Activated CD4-positive, alpha-beta memory T cell treated with anti-CD3 and anti-CD28 coated beads, Interleukin-2, amount 10 ng/mL, durations not matched to agents 7 days and 5 days (primary cell): Measurements from ENCODE around the gene RAD23B. TPM values are rescaled to one million over a fixed set of nuclear protein-coding genes. Genes with fewer than 3 reads are reported as not detected.
"Not testable (repeated sequence)": the region's sequence is repeated elsewhere in the genome, so short reads cannot be mapped to it uniquely, and the experiment has no call there.

Experiments used
- CTCF ChIA-PET: fragments of 350-600 bp; sonication (Branson Sonifier 250); formaldehyde crosslinking; loops from one replicate; lab custom pipeline; 2021; ENCODE audit warnings: antibody characterized with exemption, inconsistent platforms; lab: Charles Lee
- POLR2A ChIA-PET: fragments of 350-600 bp; sonication (Branson Sonifier 250); formaldehyde crosslinking; loops from one replicate; lab custom pipeline; 2021; ENCODE audit warnings: antibody characterized with exemption; lab: Charles Lee
- DNase-seq: peaks from one replicate; pipeline ENCODE4 v3.0.0-alpha.2; 2020
- H3K27ac Mint-ChIP-seq: one replicate; pipeline ENCODE4 v1.8.0; 2021; ENCODE audit warnings: mild to moderate bottlenecking, mixed read lengths
- H3K27me3 Mint-ChIP-seq: one replicate; pipeline ENCODE4 v1.8.0; 2021; ENCODE audit warnings: mixed read lengths
- H3K36me3 Mint-ChIP-seq: one replicate; pipeline ENCODE4 v1.8.0; 2021; ENCODE audit warnings: low read depth, mixed read lengths
- H3K4me1 Mint-ChIP-seq: one replicate; pipeline ENCODE4 v1.8.0; 2021; ENCODE audit warnings: mixed read lengths
- H3K4me3 Mint-ChIP-seq: one replicate; pipeline ENCODE4 v1.8.0; 2021; ENCODE audit warnings: mild to moderate bottlenecking, mixed read lengths
- H3K9me3 Mint-ChIP-seq: one replicate; pipeline ENCODE4 v1.8.0; 2021; ENCODE audit warnings: mixed read lengths
- total RNA-seq, 2 experiments: library from RNA; stranded (reverse); gene quantifications; one replicate each; pipeline ENCODE4 v1.2.3, GENCODE V29; 2021

The RAD23B gene
- total RNA-seq, 2 experiments from 2014 or later: 89.4 to 91.0 TPM

GRCh38 chr9:107285286-107285685 lies 2.2 kb downstream of the RAD23B start:
- no peak for DNase-seq
- H3K27me3 Mint-ChIP-seq: peaks cover 8% of the 10 kb centered on the region
- H3K4me1 Mint-ChIP-seq: peaks cover 60% of the 10 kb centered on the region
- POLR2A ChIA-PET: interaction anchor here (0.9 to 2.7 kb wide), 3 partner anchors 19 to 59 kb away, joined by 4 to 18 read pairs (median 6); no protein-coding TSS in a partner anchor
- H3K36me3 Mint-ChIP-seq: peaks cover 24% of the 10 kb centered on the region
- H3K4me3 Mint-ChIP-seq: peak overlapping the region; percentile 91
- CTCF ChIA-PET: interaction anchor here (1.8 kb wide), 1 partner anchor 56 kb away, joined by 5 read pairs; no protein-coding TSS in a partner anchor
- peak overlapping the region; percentile 95 for H3K27ac Mint-ChIP-seq
- no peaks in the 10 kb centered on the region for H3K9me3 Mint-ChIP-seq

DNA sequence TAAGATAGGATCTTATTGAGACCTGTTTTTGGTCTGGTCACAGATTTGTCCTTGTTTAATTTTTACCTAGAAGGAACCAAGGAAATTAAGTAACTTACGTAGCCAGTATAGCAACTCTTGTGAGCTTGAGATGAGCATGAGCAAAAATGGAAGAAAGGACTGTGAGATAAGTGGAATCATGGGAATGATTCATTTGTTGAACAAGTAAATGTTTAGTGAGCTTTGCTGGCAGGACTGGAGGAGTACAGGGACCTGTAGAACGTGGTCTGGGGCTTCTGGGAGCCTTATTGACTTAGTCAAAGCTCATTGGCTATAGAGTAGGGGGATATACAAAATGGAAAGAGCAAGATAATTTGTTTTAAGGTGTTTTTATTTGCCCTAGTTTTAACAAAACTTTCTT lies 3.0 kb downstream of the RAD23B start:
- Mint-ChIP-seq H3K36me3 (peaks cover 28% of the 10 kb centered on the region), H3K27me3 (peaks cover 1% of the 10 kb centered on the region), H3K9me3 (no peaks in the 10 kb centered on the region), H3K4me3 (peak overlapping the region; percentile 9), H3K4me1 (peaks cover 56% of the 10 kb centered on the region), H3K27ac (no peak overlapping the region)
- no peak for DNase-seq
- POLR2A ChIA-PET: interaction anchor here (1.3 to 2.7 kb wide), 2 partner anchors 23 to 55 kb away, joined by 3 to 6 read pairs; no protein-coding TSS in a partner anchor
- CTCF ChIA-PET: interaction anchor here (1.8 kb wide), 1 partner anchor 55 kb away, joined by 5 read pairs; no protein-coding TSS in a partner anchor

DNA sequence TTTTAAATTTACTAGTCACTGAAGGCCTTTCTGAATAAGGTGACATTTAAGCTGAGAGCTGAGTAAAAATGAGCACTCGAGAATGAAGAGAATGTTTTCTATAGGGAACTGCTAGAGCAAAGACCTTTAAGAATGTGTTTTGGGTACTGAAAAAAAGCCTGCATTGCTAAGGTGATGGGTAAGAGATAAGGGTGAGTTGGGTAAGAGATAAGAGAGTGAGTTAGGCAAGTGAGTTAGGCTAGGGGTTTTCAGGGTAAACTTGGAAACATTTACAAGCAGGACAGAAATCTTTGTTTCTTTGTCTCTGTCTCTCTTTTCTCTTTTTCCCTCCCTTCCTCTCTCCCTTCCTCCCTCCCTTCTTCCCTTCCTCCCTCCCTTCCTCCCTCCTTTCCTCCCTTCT lies 5.6 kb downstream of the RAD23B start:
- no peak for DNase-seq
- peaks cover 31% of the 10 kb centered on the region for H3K36me3 Mint-ChIP-seq
- no peak overlapping the region for H3K4me3 Mint-ChIP-seq
- no peak overlapping the region for H3K27ac Mint-ChIP-seq
- ChIA-PET CTCF (no interaction called here), POLR2A (no interaction called here)
- H3K4me1 Mint-ChIP-seq: peaks cover 48% of the 10 kb centered on the region
- H3K9me3 Mint-ChIP-seq: no peaks in the 10 kb centered on the region
- H3K27me3 Mint-ChIP-seq: no peaks in the 10 kb centered on the region

GRCh38 chr9:107290619-107291018 lies 7.5 kb downstream of the RAD23B start:
- Mint-ChIP-seq H3K27ac (no peak overlapping the region), H3K4me3 (no peak overlapping the region), H3K36me3 (peaks cover 21% of the 10 kb centered on the region), H3K9me3 (no peaks in the 10 kb centered on the region), H3K27me3 (no peaks in the 10 kb centered on the region), H3K4me1 (peaks cover 58% of the 10 kb centered on the region)
- POLR2A ChIA-PET: no interaction called here
- DNase-seq: no peak
- CTCF ChIA-PET: no interaction called here

GRCh38 chr9:107292821-107293542 lies 9.9 kb downstream of the RAD23B start:
- Mint-ChIP-seq H3K4me1 (peaks cover 49% of the 10 kb centered on the region), H3K27ac (no peak overlapping the region), H3K36me3 (peaks cover 16% of the 10 kb centered on the region), H3K4me3 (no peak overlapping the region), H3K27me3 (no peaks in the 10 kb centered on the region), H3K9me3 (no peaks in the 10 kb centered on the region)
- ChIA-PET POLR2A (no interaction called here), CTCF (interaction anchor here (0.7 to 1.2 kb wide), 2 partner anchors 48 to 132 kb away, joined by 4 read pairs; no protein-coding TSS in a partner anchor)
- DNase-seq: no peak

- ChIA-PET POLR2A (no interaction called here), CTCF (interaction anchor here (1.2 kb wide), 1 partner anchor 47 kb away, joined by 4 read pairs; no protein-coding TSS in a partner anchor)
- no peak for DNase-seq
- H3K9me3 Mint-ChIP-seq: no peaks in the 10 kb centered on the region
- no peaks in the 10 kb centered on the region for H3K27me3 Mint-ChIP-seq
- H3K36me3 Mint-ChIP-seq: peaks cover 16% of the 10 kb centered on the region
- H3K4me3 Mint-ChIP-seq: no peak overlapping the region
- peaks cover 46% of the 10 kb centered on the region for H3K4me1 Mint-ChIP-seq
- H3K27ac Mint-ChIP-seq: no peak overlapping the region
These were observed 10.5 kb downstream of the RAD23B start for GRCh38 chr9:107293543-107294085.

- no peak for DNase-seq
- POLR2A ChIA-PET: no interaction called here
- Mint-ChIP-seq H3K9me3 (no peaks in the 10 kb centered on the region), H3K4me1 (peaks cover 44% of the 10 kb centered on the region), H3K4me3 (no peak overlapping the region), H3K27me3 (no peaks in the 10 kb centered on the region), H3K27ac (no peak overlapping the region), H3K36me3 (peaks cover 20% of the 10 kb centered on the region)
- CTCF ChIA-PET: no interaction called here
These were observed 11.7 kb downstream of the RAD23B start for GRCh38 chr9:107294756-107295155.

DNA sequence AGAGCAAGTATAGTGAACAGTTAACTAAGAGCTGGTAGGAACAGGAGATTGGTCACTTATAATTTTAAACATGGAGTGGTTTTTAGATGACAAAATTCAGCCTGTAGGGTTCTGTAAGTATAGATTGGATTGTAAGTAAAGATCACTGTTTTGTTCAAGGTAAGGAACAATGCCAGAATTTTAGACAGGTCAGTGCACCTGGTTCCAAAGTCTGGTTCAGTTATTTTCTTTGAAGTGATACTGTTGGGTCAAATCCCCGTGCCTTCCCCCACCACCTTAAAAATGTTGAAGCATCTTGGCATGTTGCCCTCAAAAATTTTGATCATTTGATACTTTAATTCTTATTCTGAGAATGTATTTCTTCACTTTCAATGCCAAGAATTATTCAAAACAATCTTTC lies 12.9 kb downstream of the RAD23B start:
- ChIA-PET CTCF (interaction anchor here (0.6 to 1.3 kb wide), 2 partner anchors 12 to 45 kb away, joined by 3 to 5 read pairs; no protein-coding TSS in a partner anchor), POLR2A (no interaction called here)
- DNase-seq: no peak
- Mint-ChIP-seq H3K9me3 (no peaks in the 10 kb centered on the region), H3K4me1 (peaks cover 38% of the 10 kb centered on the region), H3K36me3 (peaks cover 13% of the 10 kb centered on the region), H3K27ac (no peak overlapping the region), H3K27me3 (no peaks in the 10 kb centered on the region), H3K4me3 (no peak overlapping the region)

- DNase-seq, H3K27me3 Mint-ChIP-seq, H3K4me3 Mint-ChIP-seq, H3K9me3 Mint-ChIP-seq, H3K27ac Mint-ChIP-seq, POLR2A ChIA-PET: not testable (repeated sequence)
- CTCF ChIA-PET: interaction anchor here (0.6 kb wide), 1 partner anchor 11 kb away, joined by 3 read pairs; no protein-coding TSS in a partner anchor
- Mint-ChIP-seq H3K36me3 (peaks cover 16% of the 10 kb centered on the region), H3K4me1 (peaks cover 38% of the 10 kb centered on the region)
These were observed 13.5 kb downstream of the RAD23B start for GRCh38 chr9:107296592-107296991.

GRCh38 chr9:107299437-107299836 lies 16.4 kb downstream of the RAD23B start:
- H3K27me3 Mint-ChIP-seq: no peaks in the 10 kb centered on the region
- DNase-seq: no peak
- ChIA-PET POLR2A (interaction anchor here (1.2 to 1.7 kb wide), 2 partner anchors 12 to 15 kb away, joined by 6 read pairs; no protein-coding TSS in a partner anchor), CTCF (interaction anchor here (1.6 to 1.7 kb wide), 2 partner anchors 35 to 42 kb away, joined by 3 to 7 read pairs; no protein-coding TSS in a partner anchor)
- peaks cover 18% of the 10 kb centered on the region for H3K36me3 Mint-ChIP-seq
- H3K4me3 Mint-ChIP-seq: no peak overlapping the region
- no peak overlapping the region for H3K27ac Mint-ChIP-seq
- H3K9me3 Mint-ChIP-seq: no peaks in the 10 kb centered on the region
- peaks cover 27% of the 10 kb centered on the region for H3K4me1 Mint-ChIP-seq

GRCh38 chr9:107306308-107306707 lies 23.2 kb downstream of the RAD23B start:
- Mint-ChIP-seq H3K36me3 (peaks cover 52% of the 10 kb centered on the region), H3K4me1 (peaks cover 31% of the 10 kb centered on the region)
- CTCF ChIA-PET: interaction anchor here (1.1 kb wide), 1 partner anchor 35 kb away, joined by 4 read pairs; no protein-coding TSS in a partner anchor

DNA sequence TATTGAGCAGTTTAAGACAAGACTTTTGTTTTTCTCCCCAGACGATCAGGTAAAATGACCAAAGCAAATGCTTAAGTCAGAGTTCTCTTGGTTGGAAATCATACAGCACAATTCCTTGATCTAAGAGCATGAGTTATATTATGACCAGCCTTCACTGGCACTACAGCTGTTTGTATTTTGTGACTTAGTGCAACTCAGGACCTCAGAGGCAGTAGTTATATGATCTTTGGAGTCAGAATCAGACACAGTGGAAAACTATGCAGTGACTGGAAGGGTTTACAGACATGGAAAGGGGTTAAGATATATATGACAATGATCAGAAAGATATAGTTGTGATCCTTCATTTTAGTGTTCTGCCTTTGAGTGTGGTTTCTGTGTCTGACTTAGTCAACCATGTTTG lies 24.3 kb downstream of the RAD23B start:
- Mint-ChIP-seq H3K36me3 (peaks cover 55% of the 10 kb centered on the region), H3K27ac (no peak overlapping the region)

More at GRCh38 chr9:107306308-107306707, 23.2 kb downstream of the RAD23B start:
- H3K9me3 Mint-ChIP-seq: no peaks in the 10 kb centered on the region
- H3K4me3 Mint-ChIP-seq: no peak overlapping the region
- DNase-seq: no peak
- no peaks in the 10 kb centered on the region for H3K27me3 Mint-ChIP-seq
- no peak overlapping the region for H3K27ac Mint-ChIP-seq
- POLR2A ChIA-PET: interaction anchor here (1.4 kb wide), 1 partner anchor 23 kb away, joined by 6 read pairs; the partner anchor contains the start of gene RAD23B

More for the DNA sequence above, 24.3 kb downstream of the RAD23B start:
- Mint-ChIP-seq H3K4me3 (no peak overlapping the region), H3K9me3 (no peaks in the 10 kb centered on the region), H3K27me3 (no peaks in the 10 kb centered on the region), H3K4me1 (peaks cover 34% of the 10 kb centered on the region)
- no peak for DNase-seq
- ChIA-PET POLR2A (interaction anchor here (0.6 to 1.1 kb wide), 2 partner anchors 10 to 20 kb away, joined by 3 to 4 read pairs; no protein-coding TSS in a partner anchor), CTCF (interaction anchor here (0.8 to 0.9 kb wide), 2 partner anchors 11 to 34 kb away, joined by 3 read pairs; no protein-coding TSS in a partner anchor)
